H9 (cell line): ENCODE measurements around the gene CHMP6. TPM values are rescaled to one million over a fixed set of nuclear protein-coding genes. Genes with fewer than 3 reads are reported as not detected.

Experiments used
- DNase-seq: peaks from one replicate; pipeline ENCODE4 v3.0.0-alpha.2; 2017
- H2AFZ ChIP-seq: one replicate; pipeline ENCODE4 v1.6.1; 2013; ENCODE audit warnings: mild to moderate bottlenecking, low read length, control low read depth, moderate library complexity
- H2AK5ac ChIP-seq: 2 replicates; pipeline ENCODE4 v1.6.1; 2013; ENCODE audit warnings: low read length, control low read depth, mixed read lengths; ENCODE audit not compliant: insufficient read length
- H2BK120ac ChIP-seq: one replicate; pipeline ENCODE4 v1.6.1; 2013; ENCODE audit warnings: low read depth, mild to moderate bottlenecking, low read length, control low read depth, inconsistent platforms; ENCODE audit not compliant: poor library complexity, severe bottlenecking
- H2BK12ac ChIP-seq: 2 replicates; pipeline ENCODE4 v1.6.1; 2013; ENCODE audit warnings: low read length, control low read depth, mixed read lengths, low read depth; ENCODE audit not compliant: insufficient read length
- H2BK15ac ChIP-seq: 2 replicates; pipeline ENCODE4 v1.6.1; 2013; ENCODE audit warnings: low read depth, low read length, control low read depth
- H2BK20ac ChIP-seq: one replicate; pipeline ENCODE4 v1.6.1; 2013; ENCODE audit warnings: low read depth, mild to moderate bottlenecking, low read length, control low read depth, inconsistent platforms; ENCODE audit not compliant: poor library complexity, severe bottlenecking
- H2BK5ac ChIP-seq: 2 replicates; pipeline ENCODE4 v1.6.1; 2013; ENCODE audit warnings: low read length, control low read depth, mixed read lengths; ENCODE audit not compliant: insufficient read length
- H3K14ac ChIP-seq: 2 replicates; pipeline ENCODE4 v1.6.1; 2013; ENCODE audit warnings: low read length, control low read depth; ENCODE audit not compliant: insufficient read depth
- H3K18ac ChIP-seq: 2 replicates; pipeline ENCODE4 v1.6.1; 2013; ENCODE audit warnings: low read depth, mild to moderate bottlenecking, mixed read lengths, low read length, control low read depth; ENCODE audit not compliant: insufficient read length
- H3K23ac ChIP-seq: 2 replicates; pipeline ENCODE4 v1.6.1; 2013; ENCODE audit warnings: low read length, control low read depth, mixed read lengths, low read depth; ENCODE audit not compliant: insufficient read length
- H3K23me2 ChIP-seq: 2 replicates; pipeline ENCODE4 v1.6.1; 2013; ENCODE audit warnings: low read depth, mild to moderate bottlenecking, mixed read lengths, low read length, control low read depth; ENCODE audit not compliant: insufficient read length, poor library complexity, severe bottlenecking
- H3K27ac ChIP-seq: 2 replicates; pipeline ENCODE4 v1.5.1; 2013; ENCODE audit warnings: low read length, control low read depth, mixed read lengths, low read depth; ENCODE audit not compliant: insufficient read length
- H3K27me3 ChIP-seq: 2 replicates; pipeline ENCODE4 v1.6.1; 2013; ENCODE audit warnings: low read length, control low read depth, inconsistent platforms; ENCODE audit not compliant: insufficient read depth
- H3K4ac ChIP-seq: 2 replicates; pipeline ENCODE4 v1.6.1; 2013; ENCODE audit warnings: low read depth, mild to moderate bottlenecking, control low read depth, inconsistent platforms, low read length, moderate library complexity
- H3K4me1 ChIP-seq: 2 replicates; pipeline ENCODE4 v1.6.1; 2013; ENCODE audit warnings: low read length, control low read depth, inconsistent platforms; ENCODE audit not compliant: insufficient read depth
- H3K4me2 ChIP-seq: 2 replicates; pipeline ENCODE4 v1.6.1; 2013; ENCODE audit warnings: low read length, control low read depth, mixed read lengths; ENCODE audit not compliant: insufficient read length, insufficient read depth
- H3K56ac ChIP-seq: 2 replicates; pipeline ENCODE4 v1.6.1; 2013; ENCODE audit warnings: low read depth, mild to moderate bottlenecking, mixed read lengths, low read length, control low read depth; ENCODE audit not compliant: insufficient read length
- H3K79me1 ChIP-seq: 2 replicates; pipeline ENCODE4 v1.6.1; 2013; ENCODE audit warnings: low read depth, mild to moderate bottlenecking, moderate library complexity, low read length, control low read depth, inconsistent platforms; ENCODE audit not compliant: insufficient read depth, poor library complexity, severe bottlenecking
- H3K79me2 ChIP-seq: 2 replicates; pipeline ENCODE4 v1.6.1; 2013; ENCODE audit warnings: low read length, control low read depth, inconsistent platforms; ENCODE audit not compliant: insufficient read depth
- H3K9ac ChIP-seq: 2 replicates; pipeline ENCODE4 v1.6.1; 2013; ENCODE audit warnings: low read length, control low read depth, mixed read lengths; ENCODE audit not compliant: insufficient read length; ENCODE audit errors: extremely low read depth
- H3K9me3 ChIP-seq: one replicate; pipeline ENCODE4 v1.6.1; 2013; ENCODE audit warnings: low read depth, low read length, inconsistent platforms; ENCODE audit not compliant: control insufficient read depth
- H3T11ph ChIP-seq: one replicate; pipeline ENCODE4 v1.6.1; 2013; ENCODE audit warnings: mild to moderate bottlenecking, low read length, control low read depth, inconsistent platforms
- H4K20me1 ChIP-seq: one replicate; pipeline ENCODE4 v1.6.1; 2013; ENCODE audit not compliant: control insufficient read depth, insufficient read length, insufficient read depth
- H4K5ac ChIP-seq: 2 replicates; pipeline ENCODE4 v1.6.1; 2013; ENCODE audit warnings: low read depth, mild to moderate bottlenecking, mixed read lengths, low read length, control low read depth; ENCODE audit not compliant: insufficient read length
- H4K8ac ChIP-seq: replicated peaks from 2 replicates; pipeline ENCODE4 v1.6.1; 2013; ENCODE audit warnings: low read length, control low read depth, mixed read lengths, low read depth; ENCODE audit not compliant: insufficient read length
- H4K91ac ChIP-seq: 2 replicates; pipeline ENCODE4 v1.6.1; 2013; ENCODE audit warnings: low read depth, mild to moderate bottlenecking, moderate library complexity, mixed read lengths, low read length, control low read depth; ENCODE audit not compliant: insufficient read length
- H3K27ac Mint-ChIP-seq, 3 experiments: 2 replicates in 2 of 3; 3 replicates in 1 of 3; pipeline ENCODE4 v1.8.0; 2020 to 2021; ENCODE audit warnings: mixed read lengths in 3 of 3, mild to moderate bottlenecking in 1 of 3, moderate library complexity in 1 of 3
- H3K27me3 Mint-ChIP-seq: 2 replicates; pipeline ENCODE4 v1.8.0; 2021; ENCODE audit warnings: low read depth, mild to moderate bottlenecking, moderate library complexity, mixed read lengths
- H3K36me3 Mint-ChIP-seq, 3 experiments: 2 replicates in 2 of 3; 3 replicates in 1 of 3; pipeline ENCODE4 v1.8.0; 2020 to 2021; ENCODE audit warnings: low read depth in 3 of 3, mixed read lengths in 3 of 3; ENCODE audit not compliant: insufficient read depth in 1 of 3
- H3K4me1 Mint-ChIP-seq, 2 experiments: 2 replicates each; pipeline ENCODE4 v1.8.0; 2020; ENCODE audit warnings: mixed read lengths in 2 of 2
- H3K4me3 Mint-ChIP-seq, 2 experiments: 2 replicates in 1 of 2; 3 replicates in 1 of 2; pipeline ENCODE4 v1.8.0; 2020 to 2021; ENCODE audit warnings: mild to moderate bottlenecking in 2 of 2, mixed read lengths in 2 of 2, moderate library complexity in 1 of 2
- H3K9me3 Mint-ChIP-seq, 2 experiments: 2 replicates in 1 of 2; 3 replicates in 1 of 2; pipeline ENCODE4 v1.8.0; 2020; ENCODE audit warnings: mild to moderate bottlenecking in 2 of 2, mixed read lengths in 2 of 2, moderate library complexity in 1 of 2
- CTCF ChIP-seq: fragments of 200-600 bp; sonication (generic); conservative IDR thresholded peaks from 3 replicates; pipeline ENCODE4 v1.8.0; 2021; ENCODE audit warnings: antibody characterized with exemption, mild to moderate bottlenecking
- WGBS: extraction: QIAGEN DNeasy Blood & Tissue Kit; methylation state at CpG from one replicate; pipeline ENCODE4 v1.1.7; 2013; ENCODE audit warnings: missing lambda C conversion rate, low lambda C conversion rate, mixed read lengths; ENCODE audit not compliant: insufficient read length; ENCODE audit errors: extremely low coverage; 5-methylcytosine and 5-hydroxymethylcytosine counted together
- total RNA-seq: library from RNA; stranded (reverse); gene quantifications from 2 replicates; pipeline ENCODE4 v1.2.1, GENCODE V29; 2021

CHMP6 gene
- total RNA-seq, 1 experiment from 2014 or later, result 23.4 TPM

GRCh38 chr17:80955671-80956280, 35.9 kb upstream of the CHMP6 start:
- H4K20me1 ChIP-seq, result no peaks in the 10 kb centered on the region
- H3K9me3 ChIP-seq, result no peaks in the 10 kb centered on the region
- H4K5ac ChIP-seq, result no peak overlapping the region
- H2BK15ac ChIP-seq, result no peak overlapping the region
- H2AFZ ChIP-seq, result no peak overlapping the region
- no peak overlapping the region for H3K14ac ChIP-seq
- peaks cover 1% of the 10 kb centered on the region; the same call in 1 of the 2 replicates for H3K27me3 Mint-ChIP-seq
- DNase-seq, result no peak
- H3K18ac ChIP-seq, result no peak overlapping the region
- no peaks in the 10 kb centered on the region for H3K79me2 ChIP-seq
- H3K9ac ChIP-seq, result no peak overlapping the region
- H3K27me3 ChIP-seq, result no peaks in the 10 kb centered on the region
- no peak overlapping the region for H2AK5ac ChIP-seq
- H2BK120ac ChIP-seq, result no peak overlapping the region
- H2BK12ac ChIP-seq, result no peak overlapping the region
- no peaks in the 10 kb centered on the region for H3K9me3 Mint-ChIP-seq
- H3T11ph ChIP-seq, result no peak overlapping the region
- no peaks in the 10 kb centered on the region for H3K23me2 ChIP-seq
- no peaks in the 10 kb centered on the region for H3K79me1 ChIP-seq
- no peak overlapping the region for H3K27ac ChIP-seq
- H3K4me2 ChIP-seq, result no peak overlapping the region
- H3K27ac Mint-ChIP-seq, result peak overlapping the region in 2 of 3 experiments; percentile 50 to 57; a peak in 4 of 7 replicates
- no peak overlapping the region for H4K91ac ChIP-seq
- peaks cover 8 to 12% of the 10 kb centered on the region in 2 experiments; a peak in 3 of 4 replicates for H3K4me1 Mint-ChIP-seq
- no peak overlapping the region for H3K4ac ChIP-seq
- H2BK20ac ChIP-seq, result no peak overlapping the region
- no peak overlapping the region for H3K23ac ChIP-seq
- peaks cover 0 to 6% (median 0%) of the 10 kb centered on the region in 3 experiments; a peak in 3 of 7 replicates for H3K36me3 Mint-ChIP-seq
- H3K4me1 ChIP-seq, result no peaks in the 10 kb centered on the region
- no CpG with 5 or more reads among the region's 16 CpGs for WGBS
- no peak overlapping the region for H2BK5ac ChIP-seq
- H4K8ac ChIP-seq, result no peak overlapping the region
- no peak overlapping the region for H3K56ac ChIP-seq
- no peak overlapping the region for H3K4me3 Mint-ChIP-seq
- peak; percentile 48; the same call in 2 of the 3 replicates for TF ChIP-seq CTCF
